GM12891 (cell line): Measurements from ENCODE around the gene HAND1.

ENCODE experiments used
- POLR2A ChIP-seq: IDR thresholded peaks from 2 replicates; pipeline ENCODE4 v1.6.1; 2011; ENCODE audit warnings: low read depth, low read length, control low read depth
- POLR2AphosphoS5 ChIP-seq: IDR thresholded peaks from 2 replicates; pipeline ENCODE4 v1.6.1; 2011; ENCODE audit warnings: low read depth, low read length, control low read depth

GRCh38 chr5:154444556-154445421 lies 33.2 kb downstream of the HAND1 start:
- TF ChIP-seq POLR2A (no peak), POLR2AphosphoS5 (no peak)
